Heart left ventricle (tissue), 16 donors: ENCODE measurements around the gene UBR2. TPM values are rescaled to one million over a fixed set of nuclear protein-coding genes. Genes with fewer than 3 reads are reported as not detected.

Experiments
- ATAC-seq, 4 donors: fragments of 200-7000 bp; cut with Tn5 transposase; one replicate each; pipeline ENCODE4 v1.9.1; 2020 to 2022; ENCODE audit warnings: moderate library complexity in 4 of 4, mild to moderate bottlenecking in 3 of 4, moderate number of reproducible peaks in 1 of 4
- DNase-seq, 5 donors: peaks; one replicate each; pipeline ENCODE4 v3.0.0-alpha.2; 2020
- H3K27ac ChIP-seq, 12 donors: fragments of 200-600 bp; sonication (generic) in 4 of 12; one replicate each; pipeline versions ENCODE4 v1.5.0 to v1.8.0; 2016 to 2022; ENCODE audit warnings: mild to moderate bottlenecking in 2 of 12
- H3K27me3 ChIP-seq, 9 donors: fragments of 200-600 bp; sonication (generic) in 2 of 9; one replicate each; pipeline versions ENCODE4 v1.5.1 to v1.8.0; 2016 to 2022; ENCODE audit warnings: mild to moderate bottlenecking in 3 of 9
- H3K36me3 ChIP-seq, 9 donors: fragments of 200-600 bp; sonication (generic) in 2 of 9; one replicate each; pipeline versions ENCODE4 v1.5.0 to v1.8.0; 2018 to 2022; ENCODE audit warnings: mild to moderate bottlenecking in 2 of 9
- H3K4me1 ChIP-seq, 12 donors: fragments of 200-600 bp; sonication (generic) in 4 of 12; one replicate each; pipeline versions ENCODE4 v1.5.0 to v1.8.0; 2016 to 2022; ENCODE audit warnings: mild to moderate bottlenecking in 3 of 12
- H3K4me3 ChIP-seq, 12 donors: fragments of 200-600 bp; sonication (generic) in 4 of 12; one replicate each; pipeline versions ENCODE4 v1.5.0 to v1.8.0; 2017 to 2022; ENCODE audit warnings: mild to moderate bottlenecking in 9 of 12, moderate library complexity in 4 of 12
- H3K9me3 ChIP-seq, 12 donors: fragments of 200-600 bp; sonication (generic) in 4 of 12; one replicate each; pipeline versions ENCODE4 v1.5.0 to v1.8.0; 2016 to 2022; ENCODE audit warnings: mild to moderate bottlenecking in 1 of 12
- CTCF ChIP-seq, 12 donors: fragments of 200-600 bp; sonication (generic) in 4 of 12; IDR thresholded peaks; one replicate each; pipeline versions ENCODE4 v1.5.0 to v1.8.0; 2018 to 2022; ENCODE audit warnings: antibody characterized with exemption in 12 of 12, mild to moderate bottlenecking in 5 of 12
- POLR2A ChIP-seq, 2 donors: fragments of 450-650 bp; IDR thresholded peaks; one replicate each; pipeline ENCODE4 v1.6.1; 2017; ENCODE audit warnings: antibody characterized with exemption in 2 of 2, mild to moderate bottlenecking in 2 of 2, moderate library complexity in 2 of 2
- WGBS, 4 donors: extraction: QIAGEN DNeasy Blood & Tissue Kit in 2 of 4; methylation state at CpG; one replicate each; pipeline versions ENCODE4 v1.1.5 to v1.1.7; 2013 to 2018; 5-methylcytosine and 5-hydroxymethylcytosine counted together
- intact Hi-C, 10 donors: fragments of 100-400 bp; cut with DNase I; formaldehyde crosslinking; loops; one replicate each; pipeline versions ENCODE4 v1.11.1 to v1.14.2; 2022
- polyA plus RNA-seq, 2 donors: library from polyadenylated mRNA; stranded (reverse); fragments of 200-250 nt; gene quantifications; one replicate each; pipeline ENCODE4 v1.2.3, GENCODE V29; 2013
- total RNA-seq, 9 donors: library from RNA; depleted of rRNA in 2 of 9; stranded (reverse); fragments of >200 nt in 2 of 9; fragmentation: NEBNext Ultra II Directional in 3 of 9; extraction: Animal tissue kit (Norgen Biotek cat#: 25700) in 3 of 9; gene quantifications; one replicate each; pipeline versions ENCODE4 v1.1.0 to v1.2.4, GENCODE V29; 2016 to 2023
- donor health status: ischemic (EF 13 %, LVEDD 7.1; RV severe dilation, severe dysfunction).
- donor health status: healthy with polysubstance abuse.
- donor health status: DM: no; HTN: yes; CAD: no.
- donor health status: DM: no; HTN: no; CAD: no.
- donor health status: ischemic (EF 25% LVEDD 6.9; RV normal size, moderate dysfunction).
- donor health status: ischemic (EF 25% LVEDD 5.7; RV mildly dilated, moderate dysfunction).
- donor health status: healthy.
- donor health status: DM: yes; HTN: yes; CAD: no.
- donor health status: ischemic (EF 35%, LVEDD 5.7; RV mildly dilated, moderate dysfunction).
- donor health status: nonischemic (EF 11% LVEDD 7.7; RV severe dilation, severe dysfunction).
- donor health status: DM: yes; HTN: yes; CAD: no.
- donor health status: PGD.
- donor health status: ischemic (EF 29% LVEDD 5.4; RV normal size, mild dysfunction).
- donor health status: nonischemic (EF 23%, LVEDD 6.1; RV moderate dilation, normal function).

The UBR2 gene
- total and polyA plus RNA-seq, 11 donors = 9.9 to 35.9 (median 30.1) TPM

- WGBS, 4 donors = 75 to 77% (median 76%) methylated on average over 5 of the region's 5 CpGs
- no peaks in the 10 kb centered on the region for H3K27me3 ChIP-seq
- peaks cover 0 to 4% (median 0%) of the 10 kb centered on the region in 12 donors for H3K4me1 ChIP-seq
- no peaks in the 10 kb centered on the region for H3K9me3 ChIP-seq
- intact Hi-C loops = loop anchor here in 1 of 10 donors (5.0 kb wide), 1 partner anchor 35 kb away; no protein-coding TSS in a partner anchor
- no peak for TF ChIP-seq CTCF (IDR thresholded peaks at IDR 0.05)
- TF ChIP-seq POLR2A (IDR thresholded peaks at IDR 0.05) = no peak
- no peak overlapping the region for H3K4me3 ChIP-seq
- ATAC-seq (no peak), DNase-seq (no peak)
- H3K27ac ChIP-seq = no peak overlapping the region
- peaks cover 0 to 99% (median 97%) of the 10 kb centered on the region in 9 donors for H3K36me3 ChIP-seq
Measured at GRCh38 chr6:42642794-42643193, 79.0 kb downstream of the UBR2 start.

GRCh38 chr6:42644211-42644610 is 80.4 kb downstream of the UBR2 start:
- no peak for ATAC-seq
- TF ChIP-seq POLR2A (IDR thresholded peaks at IDR 0.05) = no peak
- TF ChIP-seq CTCF (IDR thresholded peaks at IDR 0.05) = no peak
- intact Hi-C loops = loop anchor here in 1 of 10 donors (5.0 kb wide), 1 partner anchor 33 kb away; no protein-coding TSS in a partner anchor

GRCh38 chr6:42652024-42652746 is 88.4 kb downstream of the UBR2 start:
- Histone ChIP-seq H3K4me3 (no peak overlapping the region), H3K36me3 (peaks cover 0 to 100% (median 97%) of the 10 kb centered on the region in 9 donors), H3K27ac (no peak overlapping the region), H3K27me3 (no peaks in the 10 kb centered on the region), H3K4me1 (no peaks in the 10 kb centered on the region), H3K9me3 (no peaks in the 10 kb centered on the region)
- no peak for ATAC-seq
- TF ChIP-seq POLR2A (IDR thresholded peaks at IDR 0.05) = no peak
- no peak for TF ChIP-seq CTCF (IDR thresholded peaks at IDR 0.05)
- DNase-seq = no peak
- 88 to 90% (median 89%) methylated on average over 5 of the region's 5 CpGs for WGBS, 4 donors
- intact Hi-C loops = no loop called here

More at GRCh38 chr6:42644211-42644610, 80.4 kb downstream of the UBR2 start:
- DNase-seq = no peak
- Histone ChIP-seq H3K36me3 (peaks cover 0 to 99% (median 97%) of the 10 kb centered on the region in 9 donors), H3K27me3 (no peaks in the 10 kb centered on the region), H3K4me3 (no peak overlapping the region), H3K9me3 (no peaks in the 10 kb centered on the region), H3K27ac (no peak overlapping the region), H3K4me1 (peaks cover 0 to 4% (median 0%) of the 10 kb centered on the region in 12 donors)
- 87 to 91% (median 89%) methylated on average over 3 of the region's 3 CpGs for WGBS, 4 donors

GRCh38 chr6:42653851-42654250 is 90.0 kb downstream of the UBR2 start:
- Histone ChIP-seq H3K4me3 (no peak overlapping the region), H3K4me1 (no peaks in the 10 kb centered on the region), H3K36me3 (peaks cover 0 to 100% (median 97%) of the 10 kb centered on the region in 9 donors), H3K27me3 (no peaks in the 10 kb centered on the region), H3K9me3 (no peaks in the 10 kb centered on the region), H3K27ac (no peak overlapping the region)
- intact Hi-C loops = no loop called here
- WGBS, 4 donors = 88 to 94% (median 90%) methylated on average over 5 of the region's 5 CpGs
- ATAC-seq (no peak), DNase-seq (no peak)
- TF ChIP-seq CTCF (IDR thresholded peaks at IDR 0.05) = no peak
- no peak for TF ChIP-seq POLR2A (IDR thresholded peaks at IDR 0.05)
